Measurements from ENCODE around the gene OSBP2.

DNA sequence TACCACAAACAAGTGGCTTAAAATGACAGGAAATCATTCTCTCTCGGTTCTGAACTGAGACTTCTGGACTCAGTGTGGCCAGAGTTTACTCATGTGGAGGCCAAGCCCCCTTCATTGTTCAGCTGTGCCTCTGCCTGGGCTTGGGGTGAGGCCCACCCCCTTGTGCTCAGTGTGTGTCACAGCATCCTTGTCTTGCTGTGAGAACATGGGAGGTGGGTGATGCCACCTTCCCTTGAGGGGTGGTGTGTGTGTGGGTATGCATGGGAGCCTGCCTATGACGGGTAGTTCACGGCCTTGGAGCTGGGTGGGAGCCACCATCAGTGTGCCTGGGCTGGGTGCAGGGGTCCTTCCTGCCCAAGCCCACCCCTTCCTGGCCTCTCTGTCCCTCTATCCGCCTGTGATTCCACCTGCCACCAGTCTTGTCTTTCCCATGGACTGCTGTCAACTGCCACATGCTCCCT lies 172.2 kb downstream of the OSBP2 start:
- TF ChIP-seq CTCF (IDR thresholded peaks at IDR 0.05; ENCODE audit: low read length) (peak; percentile 8; the same call in 1 of the 2 replicates), EZH2 (IDR thresholded peaks at IDR 0.05; ENCODE audit: borderline replicate concordance, low read length) (no peak)

All from OCI-LY1 (cell line).